Measurements from ENCODE around the gene GRM3.

GRCh38 chr7:86747698-86748097 lies 104.0 kb downstream of the GRM3 start:
- TF ChIP-seq CTCF (IDR thresholded peaks at IDR 0.05; ENCODE audit: insufficient read depth, low read length), result no peak
- TF ChIP-seq REST (IDR thresholded peaks at IDR 0.05; ENCODE audit: insufficient replicate concordance, low read depth), result no peak
- TF ChIP-seq POLR2AphosphoS5 (IDR thresholded peaks at IDR 0.05; ENCODE audit: low read depth), result no peak
- TF ChIP-seq GABPA (IDR thresholded peaks at IDR 0.05; ENCODE audit: low read depth), result no peak
